GM23338 (cell line): ENCODE measurements around the gene DRICH1. TPM values are rescaled to one million over a fixed set of nuclear protein-coding genes. Genes with fewer than 3 reads are reported as not detected.

ENCODE experiments used
- ATAC-seq: fragments of 200-7000 bp; cut with Tn5 transposase; 3 replicates; pipeline ENCODE4 v1.9.1; 2020
- DNase-seq: peaks from one replicate; pipeline ENCODE4 v3.0.0-alpha.2; 2015; ENCODE audit warnings: low spot score
- H2AFZ ChIP-seq: fragments of 200-600 bp; sonication (generic); 2 replicates; pipeline ENCODE4 v1.8.0; 2016; ENCODE audit warnings: antibody characterized with exemption, mild to moderate bottlenecking, moderate library complexity
- H3F3A ChIP-seq: fragments of 200-600 bp; sonication (generic); replicated peaks from 2 replicates; pipeline ENCODE4 v1.8.0; 2017; ENCODE audit warnings: antibody characterized with exemption, mixed run types, low read depth
- H3K27ac ChIP-seq: fragments of 200-600 bp; sonication (generic); 2 replicates; pipeline ENCODE4 v1.6.1; 2016; ENCODE audit warnings: low read depth
- H3K27me3 ChIP-seq: fragments of 200-600 bp; sonication (generic); 2 replicates; pipeline ENCODE4 v1.8.0; 2016; ENCODE audit warnings: mild to moderate bottlenecking, mixed run types, moderate library complexity; ENCODE audit not compliant: insufficient read depth
- H3K36me3 ChIP-seq: fragments of 200-600 bp; sonication (generic); 2 replicates; pipeline ENCODE4 v1.8.0; 2016; ENCODE audit warnings: mild to moderate bottlenecking; ENCODE audit not compliant: insufficient read depth
- H3K4me1 ChIP-seq: fragments of 200-600 bp; sonication (generic); 2 replicates; pipeline ENCODE4 v1.8.0; 2016; ENCODE audit warnings: mild to moderate bottlenecking, moderate library complexity; ENCODE audit not compliant: insufficient read depth
- H3K4me2 ChIP-seq: fragments of 200-600 bp; sonication (generic); 2 replicates; pipeline ENCODE4 v1.7.1; 2017; ENCODE audit warnings: mixed run types
- H3K4me3 ChIP-seq: fragments of 200-600 bp; sonication (generic); 2 replicates; pipeline ENCODE4 v1.6.1; 2016; ENCODE audit warnings: mixed run types
- H3K79me2 ChIP-seq: fragments of 200-600 bp; sonication (generic); replicated peaks from 2 replicates; pipeline ENCODE4 v1.8.0; 2017; ENCODE audit warnings: mild to moderate bottlenecking; ENCODE audit not compliant: insufficient read depth
- H3K9me2 ChIP-seq: fragments of 200-600 bp; sonication (generic); 2 replicates; pipeline ENCODE4 v1.8.0; 2017; ENCODE audit not compliant: insufficient read depth
- H4K20me1 ChIP-seq: fragments of 200-600 bp; sonication (generic); replicated peaks from 2 replicates; pipeline ENCODE4 v1.8.0; 2017; ENCODE audit warnings: mild to moderate bottlenecking; ENCODE audit not compliant: insufficient read depth
- H3K27ac Mint-ChIP-seq: 2 replicates; pipeline ENCODE4 v1.8.0; 2020; ENCODE audit warnings: inconsistent platforms, mild to moderate bottlenecking, moderate library complexity, mixed read lengths
- H3K27me3 Mint-ChIP-seq: 3 replicates; pipeline ENCODE4 v1.8.0; 2022; ENCODE audit warnings: low read depth, mild to moderate bottlenecking, moderate library complexity, mixed read lengths, inconsistent platforms; ENCODE audit not compliant: insufficient read depth, poor library complexity
- H3K36me3 Mint-ChIP-seq: 3 replicates; pipeline ENCODE4 v1.8.0; 2021; ENCODE audit warnings: low read depth, mild to moderate bottlenecking, inconsistent platforms, moderate library complexity, mixed read lengths
- H3K4me1 Mint-ChIP-seq: 3 replicates; pipeline ENCODE4 v1.8.0; 2020; ENCODE audit warnings: mild to moderate bottlenecking, inconsistent platforms, mixed read lengths
- H3K4me3 Mint-ChIP-seq: 3 replicates; pipeline ENCODE4 v1.8.0; 2021; ENCODE audit warnings: moderate library complexity, mild to moderate bottlenecking, inconsistent platforms, mixed read lengths
- H3K9me3 Mint-ChIP-seq: 3 replicates; pipeline ENCODE4 v1.8.0; 2020; ENCODE audit warnings: moderate library complexity, mild to moderate bottlenecking, inconsistent platforms, mixed read lengths
- CREB1 ChIP-seq: fragments of 250-450 bp; sonication (Bioruptor Pico); IDR thresholded peaks from 2 replicates; pipeline ENCODE4 v1.5.0; 2020; ENCODE audit warnings: low read depth, mild to moderate bottlenecking, moderate library complexity
- JUNB ChIP-seq: IDR thresholded peaks from one replicate; pipeline ENCODE4 v1.6.1; 2016; ENCODE audit warnings: antibody characterized with exemption; ENCODE audit not compliant: unreplicated experiment
- NANOG ChIP-seq: IDR thresholded peaks from 2 replicates; pipeline ENCODE4 v1.6.1; 2016; ENCODE audit warnings: antibody characterized with exemption, borderline replicate concordance
- STAT1 ChIP-seq: IDR thresholded peaks from one replicate; pipeline ENCODE4 v1.6.1; 2016; ENCODE audit warnings: antibody characterized with exemption; ENCODE audit not compliant: unreplicated experiment
- ZNF114 ChIP-seq: fragments of 250-450 bp; sonication (Bioruptor Pico); IDR thresholded peaks from 2 replicates; pipeline ENCODE4 v1.5.0; 2020; ENCODE audit warnings: mild to moderate bottlenecking, moderate library complexity
- ZNF331 ChIP-seq: fragments of 250-450 bp; sonication (Bioruptor Pico); IDR thresholded peaks from 2 replicates; pipeline ENCODE4 v1.5.0; 2020; ENCODE audit warnings: low read depth, mild to moderate bottlenecking, moderate library complexity
- polyA plus RNA-seq: library from polyadenylated mRNA; unstranded; fragments of >200 nt; fragmentation: Nextera tagmentation; extraction: Ambion mirVana; gene quantifications from 2 replicates; pipeline ENCODE4 v1.2.1, GENCODE V29; 2016
- total RNA-seq: library from RNA; depleted of rRNA; stranded (reverse); fragments of >200 nt; shearing (Covaris generic); gene quantifications from 2 replicates; pipeline ENCODE4 v1.2.3, GENCODE V29; 2014
- TF ChIP-seq, protein P1 (sequence below): fragments of 250-450 bp; sonication (Bioruptor Pico); IDR thresholded peaks from 2 replicates; pipeline ENCODE4 v1.5.0; 2020; ENCODE audit warnings: mild to moderate bottlenecking, moderate library complexity
- TF ChIP-seq, protein P2 (sequence below): IDR thresholded peaks from one replicate; pipeline ENCODE4 v1.6.1; 2018; ENCODE audit warnings: antibody characterized with exemption; ENCODE audit not compliant: unreplicated experiment
- TF ChIP-seq, protein P3 (sequence below): IDR thresholded peaks from 2 replicates; pipeline ENCODE4 v1.6.1; 2016; ENCODE audit warnings: antibody characterized with exemption

DRICH1 gene
- total and polyA plus RNA-seq, 2 experiments from 2014 or later, result not detected

DNA sequence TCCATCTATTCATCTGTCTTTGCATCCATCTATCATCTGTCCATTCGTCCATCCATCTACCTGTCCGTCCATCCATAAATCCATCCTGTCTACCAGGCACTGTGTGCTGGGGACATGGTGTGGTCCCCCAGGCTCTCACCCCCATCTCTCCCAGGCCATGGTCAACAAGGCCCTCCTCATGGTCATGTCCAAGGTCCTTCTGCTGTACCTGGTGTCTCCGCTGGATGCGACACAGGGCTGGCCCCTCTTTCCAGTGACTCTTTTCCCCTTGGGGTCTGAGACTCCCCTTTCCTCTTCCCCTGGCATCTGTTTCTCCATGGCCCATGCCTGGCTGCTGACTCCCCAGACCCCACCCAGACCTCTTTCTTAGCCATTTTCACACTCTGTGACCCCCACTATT is 56.5 kb downstream of the DRICH1 start (continued):
- TF ChIP-seq, protein P1, sequence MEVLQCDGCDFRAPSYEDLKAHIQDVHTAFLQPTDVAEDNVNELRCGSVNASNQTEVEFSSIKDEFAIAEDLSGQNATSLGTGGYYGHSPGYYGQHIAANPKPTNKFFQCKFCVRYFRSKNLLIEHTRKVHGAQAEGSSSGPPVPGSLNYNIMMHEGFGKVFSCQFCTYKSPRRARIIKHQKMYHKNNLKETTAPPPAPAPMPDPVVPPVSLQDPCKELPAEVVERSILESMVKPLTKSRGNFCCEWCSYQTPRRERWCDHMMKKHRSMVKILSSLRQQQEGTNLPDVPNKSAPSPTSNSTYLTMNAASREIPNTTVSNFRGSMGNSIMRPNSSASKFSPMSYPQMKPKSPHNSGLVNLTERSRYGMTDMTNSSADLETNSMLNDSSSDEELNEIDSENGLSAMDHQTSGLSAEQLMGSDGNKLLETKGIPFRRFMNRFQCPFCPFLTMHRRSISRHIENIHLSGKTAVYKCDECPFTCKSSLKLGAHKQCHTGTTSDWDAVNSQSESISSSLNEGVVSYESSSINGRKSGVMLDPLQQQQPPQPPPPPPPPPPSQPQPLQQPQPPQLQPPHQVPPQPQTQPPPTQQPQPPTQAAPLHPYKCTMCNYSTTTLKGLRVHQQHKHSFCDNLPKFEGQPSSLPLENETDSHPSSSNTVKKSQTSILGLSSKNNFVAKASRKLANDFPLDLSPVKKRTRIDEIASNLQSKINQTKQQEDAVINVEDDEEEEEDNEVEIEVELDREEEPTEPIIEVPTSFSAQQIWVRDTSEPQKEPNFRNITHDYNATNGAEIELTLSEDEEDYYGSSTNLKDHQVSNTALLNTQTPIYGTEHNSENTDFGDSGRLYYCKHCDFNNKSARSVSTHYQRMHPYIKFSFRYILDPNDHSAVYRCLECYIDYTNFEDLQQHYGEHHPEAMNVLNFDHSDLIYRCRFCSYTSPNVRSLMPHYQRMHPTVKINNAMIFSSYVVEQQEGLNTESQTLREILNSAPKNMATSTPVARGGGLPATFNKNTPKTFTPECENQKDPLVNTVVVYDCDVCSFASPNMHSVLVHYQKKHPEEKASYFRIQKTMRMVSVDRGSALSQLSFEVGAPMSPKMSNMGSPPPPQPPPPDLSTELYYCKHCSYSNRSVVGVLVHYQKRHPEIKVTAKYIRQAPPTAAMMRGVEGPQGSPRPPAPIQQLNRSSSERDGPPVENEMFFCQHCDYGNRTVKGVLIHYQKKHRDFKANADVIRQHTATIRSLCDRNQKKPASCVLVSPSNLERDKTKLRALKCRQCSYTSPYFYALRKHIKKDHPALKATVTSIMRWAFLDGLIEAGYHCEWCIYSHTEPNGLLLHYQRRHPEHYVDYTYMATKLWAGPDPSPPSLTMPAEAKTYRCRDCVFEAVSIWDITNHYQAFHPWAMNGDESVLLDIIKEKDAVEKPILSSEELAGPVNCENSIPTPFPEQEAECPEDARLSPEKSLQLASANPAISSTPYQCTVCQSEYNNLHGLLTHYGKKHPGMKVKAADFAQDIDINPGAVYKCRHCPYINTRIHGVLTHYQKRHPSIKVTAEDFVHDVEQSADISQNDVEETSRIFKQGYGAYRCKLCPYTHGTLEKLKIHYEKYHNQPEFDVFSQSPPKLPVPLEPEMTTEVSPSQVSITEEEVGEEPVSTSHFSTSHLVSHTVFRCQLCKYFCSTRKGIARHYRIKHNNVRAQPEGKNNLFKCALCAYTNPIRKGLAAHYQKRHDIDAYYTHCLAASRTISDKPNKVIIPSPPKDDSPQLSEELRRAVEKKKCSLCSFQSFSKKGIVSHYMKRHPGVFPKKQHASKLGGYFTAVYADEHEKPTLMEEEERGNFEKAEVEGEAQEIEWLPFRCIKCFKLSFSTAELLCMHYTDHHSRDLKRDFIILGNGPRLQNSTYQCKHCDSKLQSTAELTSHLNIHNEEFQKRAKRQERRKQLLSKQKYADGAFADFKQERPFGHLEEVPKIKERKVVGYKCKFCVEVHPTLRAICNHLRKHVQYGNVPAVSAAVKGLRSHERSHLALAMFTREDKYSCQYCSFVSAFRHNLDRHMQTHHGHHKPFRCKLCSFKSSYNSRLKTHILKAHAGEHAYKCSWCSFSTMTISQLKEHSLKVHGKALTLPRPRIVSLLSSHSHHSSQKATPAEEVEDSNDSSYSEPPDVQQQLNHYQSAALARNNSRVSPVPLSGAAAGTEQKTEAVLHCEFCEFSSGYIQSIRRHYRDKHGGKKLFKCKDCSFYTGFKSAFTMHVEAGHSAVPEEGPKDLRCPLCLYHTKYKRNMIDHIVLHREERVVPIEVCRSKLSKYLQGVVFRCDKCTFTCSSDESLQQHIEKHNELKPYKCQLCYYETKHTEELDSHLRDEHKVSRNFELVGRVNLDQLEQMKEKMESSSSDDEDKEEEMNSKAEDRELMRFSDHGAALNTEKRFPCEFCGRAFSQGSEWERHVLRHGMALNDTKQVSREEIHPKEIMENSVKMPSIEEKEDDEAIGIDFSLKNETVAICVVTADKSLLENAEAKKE (CRISPR knock-in tag), result no peak

DNA sequence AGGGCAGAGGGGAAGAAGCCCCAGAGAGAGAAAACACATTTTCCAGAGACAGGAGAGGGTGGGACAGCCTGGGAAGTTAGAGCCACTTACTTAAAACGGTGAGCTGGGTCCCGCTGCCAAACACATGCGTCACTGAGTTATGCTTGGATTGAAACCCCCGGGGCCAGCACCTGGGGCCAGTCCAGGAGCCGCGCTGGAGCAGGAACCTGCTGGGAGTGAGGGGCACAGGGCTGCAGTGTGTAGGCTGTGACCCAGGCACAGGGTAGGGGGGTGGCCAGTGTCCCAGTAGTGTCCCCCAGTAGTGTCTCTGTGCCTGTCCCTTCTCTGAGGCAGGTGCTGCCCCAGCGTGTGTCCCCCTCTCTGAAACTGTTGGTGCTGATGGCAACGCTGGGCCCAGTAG is 57.2 kb downstream of the DRICH1 start:
- H3K4me1 Mint-ChIP-seq, result no peaks in the 10 kb centered on the region; the same call in 2 of the 3 replicates
- no peaks in the 10 kb centered on the region for H3K79me2 ChIP-seq
- H3F3A ChIP-seq, result no peaks in the 10 kb centered on the region
- H3K4me2 ChIP-seq, result no peak overlapping the region
- H3K9me2 ChIP-seq, result no peaks in the 10 kb centered on the region
- no peaks in the 10 kb centered on the region for H3K36me3 ChIP-seq
- ATAC-seq (no peak), DNase-seq (no peak)
- no peaks in the 10 kb centered on the region for H3K27me3 ChIP-seq
- H3K9me3 Mint-ChIP-seq, result no peaks in the 10 kb centered on the region; the same call in 2 of the 3 replicates
- H3K36me3 Mint-ChIP-seq, result no peaks in the 10 kb centered on the region; the same call in 2 of the 3 replicates
- no peaks in the 10 kb centered on the region for H3K4me1 ChIP-seq
- no peak overlapping the region for H3K27ac Mint-ChIP-seq
- H3K4me3 Mint-ChIP-seq, result no peak overlapping the region
- H3K4me3 ChIP-seq, result no peak overlapping the region
- no peak overlapping the region for H2AFZ ChIP-seq
- H3K27me3 Mint-ChIP-seq, result peaks cover 25% of the 10 kb centered on the region
- H4K20me1 ChIP-seq, result no peaks in the 10 kb centered on the region
- no peak overlapping the region for H3K27ac ChIP-seq
- no peak for TF ChIP-seq ZNF114 (CRISPR knock-in tag)
- TF ChIP-seq ZNF331 (CRISPR knock-in tag), result no peak
- no peak for TF ChIP-seq JUNB
- TF ChIP-seq NANOG, result no peak
- TF ChIP-seq, protein P2, sequence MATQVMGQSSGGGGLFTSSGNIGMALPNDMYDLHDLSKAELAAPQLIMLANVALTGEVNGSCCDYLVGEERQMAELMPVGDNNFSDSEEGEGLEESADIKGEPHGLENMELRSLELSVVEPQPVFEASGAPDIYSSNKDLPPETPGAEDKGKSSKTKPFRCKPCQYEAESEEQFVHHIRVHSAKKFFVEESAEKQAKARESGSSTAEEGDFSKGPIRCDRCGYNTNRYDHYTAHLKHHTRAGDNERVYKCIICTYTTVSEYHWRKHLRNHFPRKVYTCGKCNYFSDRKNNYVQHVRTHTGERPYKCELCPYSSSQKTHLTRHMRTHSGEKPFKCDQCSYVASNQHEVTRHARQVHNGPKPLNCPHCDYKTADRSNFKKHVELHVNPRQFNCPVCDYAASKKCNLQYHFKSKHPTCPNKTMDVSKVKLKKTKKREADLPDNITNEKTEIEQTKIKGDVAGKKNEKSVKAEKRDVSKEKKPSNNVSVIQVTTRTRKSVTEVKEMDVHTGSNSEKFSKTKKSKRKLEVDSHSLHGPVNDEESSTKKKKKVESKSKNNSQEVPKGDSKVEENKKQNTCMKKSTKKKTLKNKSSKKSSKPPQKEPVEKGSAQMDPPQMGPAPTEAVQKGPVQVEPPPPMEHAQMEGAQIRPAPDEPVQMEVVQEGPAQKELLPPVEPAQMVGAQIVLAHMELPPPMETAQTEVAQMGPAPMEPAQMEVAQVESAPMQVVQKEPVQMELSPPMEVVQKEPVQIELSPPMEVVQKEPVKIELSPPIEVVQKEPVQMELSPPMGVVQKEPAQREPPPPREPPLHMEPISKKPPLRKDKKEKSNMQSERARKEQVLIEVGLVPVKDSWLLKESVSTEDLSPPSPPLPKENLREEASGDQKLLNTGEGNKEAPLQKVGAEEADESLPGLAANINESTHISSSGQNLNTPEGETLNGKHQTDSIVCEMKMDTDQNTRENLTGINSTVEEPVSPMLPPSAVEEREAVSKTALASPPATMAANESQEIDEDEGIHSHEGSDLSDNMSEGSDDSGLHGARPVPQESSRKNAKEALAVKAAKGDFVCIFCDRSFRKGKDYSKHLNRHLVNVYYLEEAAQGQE, result no peak
- TF ChIP-seq CREB1 (CRISPR knock-in tag), result no peak
- TF ChIP-seq, protein P3, sequence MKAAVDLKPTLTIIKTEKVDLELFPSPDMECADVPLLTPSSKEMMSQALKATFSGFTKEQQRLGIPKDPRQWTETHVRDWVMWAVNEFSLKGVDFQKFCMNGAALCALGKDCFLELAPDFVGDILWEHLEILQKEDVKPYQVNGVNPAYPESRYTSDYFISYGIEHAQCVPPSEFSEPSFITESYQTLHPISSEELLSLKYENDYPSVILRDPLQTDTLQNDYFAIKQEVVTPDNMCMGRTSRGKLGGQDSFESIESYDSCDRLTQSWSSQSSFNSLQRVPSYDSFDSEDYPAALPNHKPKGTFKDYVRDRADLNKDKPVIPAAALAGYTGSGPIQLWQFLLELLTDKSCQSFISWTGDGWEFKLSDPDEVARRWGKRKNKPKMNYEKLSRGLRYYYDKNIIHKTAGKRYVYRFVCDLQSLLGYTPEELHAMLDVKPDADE, result no peak
- TF ChIP-seq STAT1, result no peak
